ENCODE measurements around the gene SAMD10.

The SAMD10 gene

DNA sequence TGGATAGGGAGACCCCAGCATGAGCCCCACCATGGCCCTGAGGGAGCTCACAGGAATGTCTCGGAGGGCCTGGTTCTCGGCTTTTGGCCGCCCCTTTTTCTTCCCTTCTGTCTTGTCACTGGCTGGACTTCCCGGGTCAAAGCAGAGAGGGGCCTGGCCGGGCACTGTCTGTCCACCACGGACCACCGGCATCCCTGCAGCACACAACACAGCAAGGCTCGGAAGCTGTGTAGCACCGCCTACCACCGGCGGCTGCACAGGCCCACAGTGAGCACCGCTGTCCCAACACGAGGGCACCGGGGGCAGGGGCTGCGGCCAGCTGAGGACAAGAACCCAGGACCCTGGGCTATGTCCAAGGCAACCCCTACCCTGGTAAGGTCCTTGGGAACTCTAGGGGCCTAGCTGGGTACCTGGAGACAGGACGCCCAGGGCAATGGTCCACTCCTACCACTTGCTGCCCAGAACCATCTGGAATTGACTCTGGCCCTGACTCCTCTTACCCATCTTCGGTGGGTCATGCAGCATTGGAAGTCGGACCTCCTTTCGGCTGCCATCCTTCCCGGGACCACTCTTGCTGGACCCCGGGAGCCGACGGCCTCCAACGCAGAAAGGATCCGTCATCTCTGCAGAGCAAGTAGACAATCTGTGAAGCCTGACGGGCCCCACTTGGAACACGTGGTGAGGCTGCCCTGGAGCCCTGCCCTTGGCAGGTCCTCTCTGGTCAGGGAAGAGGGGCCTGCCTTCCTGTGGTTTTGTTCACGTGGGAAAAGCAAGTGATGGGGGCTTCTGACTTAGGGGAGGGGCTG lies 11.9 kb downstream of the SAMD10 start:
- H3K4me3 ChIP-seq: no peak overlapping the region
- peaks cover 41% of the 10 kb centered on the region for H3K36me3 ChIP-seq (ENCODE audit: insufficient read depth, low read length)
- H3K27ac ChIP-seq: no peak overlapping the region
- no peak for DNase-seq (ENCODE audit: low read depth, low spot score)
- H3K9me3 ChIP-seq (ENCODE audit: low read depth, low read length): no peaks in the 10 kb centered on the region
- TF ChIP-seq EZH2 (IDR thresholded peaks at IDR 0.05): no peak
- TF ChIP-seq POLR2AphosphoS5 (IDR thresholded peaks at IDR 0.05; ENCODE audit: borderline replicate concordance, low read depth, low read length): no peak
- TF ChIP-seq FOXP2 (optimal IDR thresholded peaks at IDR 0.05; ENCODE audit: control extremely low read depth, extremely low read length, insufficient read depth): no peak
- no peak overlapping the region for H3K9ac ChIP-seq (ENCODE audit: insufficient read length)

- no peak for DNase-seq (ENCODE audit: low read depth, low spot score)
- TF ChIP-seq POLR2AphosphoS5 (IDR thresholded peaks at IDR 0.05; ENCODE audit: borderline replicate concordance, low read depth, low read length): no peak
- no peak overlapping the region for H3K27ac ChIP-seq
- peaks cover 46% of the 10 kb centered on the region for H3K36me3 ChIP-seq (ENCODE audit: insufficient read depth, low read length)
- no peak overlapping the region for H3K4me3 ChIP-seq
- no peak overlapping the region for H3K9ac ChIP-seq (ENCODE audit: insufficient read length)
- no peaks in the 10 kb centered on the region for H3K9me3 ChIP-seq (ENCODE audit: low read depth, low read length)
Measured at GRCh38 chr20:63966944-63967322, 12.5 kb downstream of the SAMD10 start.

GRCh38 chr20:63966172-63966943 lies 13.1 kb downstream of the SAMD10 start:
- Histone ChIP-seq H3K27ac (no peak overlapping the region), H3K36me3 (ENCODE audit: insufficient read depth, low read length) (peaks cover 52% of the 10 kb centered on the region), H3K9me3 (ENCODE audit: low read depth, low read length) (no peaks in the 10 kb centered on the region), H3K4me3 (no peak overlapping the region), H3K9ac (ENCODE audit: insufficient read length) (no peak overlapping the region)
- TF ChIP-seq POLR2AphosphoS5 (IDR thresholded peaks at IDR 0.05; ENCODE audit: borderline replicate concordance, low read depth, low read length) (no peak), FOXP2 (optimal IDR thresholded peaks at IDR 0.05; ENCODE audit: control extremely low read depth, extremely low read length, insufficient read depth) (no peak), EZH2 (IDR thresholded peaks at IDR 0.05) (no peak)
- DNase-seq (ENCODE audit: low read depth, low spot score): no peak

DNA sequence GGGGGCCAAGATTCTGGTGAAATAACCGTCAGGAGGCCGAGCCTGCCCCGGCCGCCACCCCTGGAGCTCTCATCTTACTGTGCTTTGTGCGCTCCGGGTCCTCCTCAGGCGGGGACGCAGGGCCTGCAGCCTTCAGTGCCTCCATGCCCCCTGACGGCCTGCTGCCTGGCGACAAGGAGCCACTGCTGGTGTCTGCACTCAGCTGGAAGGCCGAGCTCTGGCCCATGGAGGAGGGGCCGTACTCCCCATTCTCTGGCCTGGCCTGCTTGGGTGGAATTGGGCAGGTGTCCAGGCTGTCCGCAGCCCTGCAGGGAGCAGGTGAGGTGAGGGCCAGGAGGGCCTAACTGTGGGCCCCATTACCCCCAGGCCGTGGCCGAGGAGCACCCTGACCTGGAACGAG lies 15.0 kb downstream of the SAMD10 start:
- Histone ChIP-seq H3K27ac (no peak overlapping the region), H3K9ac (ENCODE audit: insufficient read length) (no peak overlapping the region), H3K4me3 (no peak overlapping the region), H3K36me3 (ENCODE audit: insufficient read depth, low read length) (peaks cover 54% of the 10 kb centered on the region), H3K9me3 (ENCODE audit: low read depth, low read length) (no peaks in the 10 kb centered on the region)
- TF ChIP-seq FOXP2 (optimal IDR thresholded peaks at IDR 0.05; ENCODE audit: control extremely low read depth, extremely low read length, insufficient read depth): no peak
- no peak for TF ChIP-seq POLR2AphosphoS5 (IDR thresholded peaks at IDR 0.05; ENCODE audit: borderline replicate concordance, low read depth, low read length)
- TF ChIP-seq EZH2 (IDR thresholded peaks at IDR 0.05): no peak
- no peak for DNase-seq (ENCODE audit: low read depth, low spot score)

DNA sequence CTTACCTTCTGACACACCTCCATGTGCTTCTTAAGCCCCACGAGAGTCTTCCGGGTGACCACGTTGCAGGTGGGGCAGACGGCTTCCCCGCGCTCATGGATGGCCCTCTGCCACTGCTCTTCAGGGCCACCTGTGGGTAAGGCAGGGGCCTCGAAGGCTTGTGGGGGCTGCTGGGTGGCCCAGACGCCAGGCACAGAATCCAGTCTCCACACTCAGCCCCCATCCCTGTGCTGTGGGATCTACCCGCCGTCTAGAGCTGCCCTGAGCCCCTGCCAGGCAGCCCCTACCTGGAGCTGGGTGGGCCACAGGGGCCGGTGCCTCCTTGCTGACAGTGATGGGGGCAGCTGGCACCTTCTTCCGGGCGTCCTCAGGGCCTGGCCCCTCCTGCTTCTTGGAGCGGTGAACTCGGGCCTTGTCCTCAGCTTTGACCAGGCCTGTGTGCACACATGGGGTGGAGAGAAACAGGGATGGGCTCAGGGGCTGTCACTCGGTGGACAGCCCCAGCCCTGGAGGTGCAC lies 15.6 kb downstream of the SAMD10 start:
- no peaks in the 10 kb centered on the region for H3K9me3 ChIP-seq (ENCODE audit: low read depth, low read length)
- no peak for TF ChIP-seq FOXP2 (optimal IDR thresholded peaks at IDR 0.05; ENCODE audit: control extremely low read depth, extremely low read length, insufficient read depth)
- TF ChIP-seq POLR2AphosphoS5 (IDR thresholded peaks at IDR 0.05; ENCODE audit: borderline replicate concordance, low read depth, low read length): no peak
- TF ChIP-seq EZH2 (IDR thresholded peaks at IDR 0.05): no peak
- no peak overlapping the region for H3K9ac ChIP-seq (ENCODE audit: insufficient read length)
- DNase-seq (ENCODE audit: low read depth, low spot score): no peak
- peaks cover 54% of the 10 kb centered on the region for H3K36me3 ChIP-seq (ENCODE audit: insufficient read depth, low read length)
- H3K4me3 ChIP-seq: no peak overlapping the region
- no peak overlapping the region for H3K27ac ChIP-seq

GRCh38 chr20:63963348-63963741 lies 16.1 kb downstream of the SAMD10 start:
- Histone ChIP-seq H3K27ac (no peak overlapping the region), H3K4me3 (no peak overlapping the region), H3K9ac (ENCODE audit: insufficient read length) (no peak overlapping the region), H3K9me3 (ENCODE audit: low read depth, low read length) (no peaks in the 10 kb centered on the region), H3K36me3 (ENCODE audit: insufficient read depth, low read length) (peaks cover 54% of the 10 kb centered on the region)
- no peak for TF ChIP-seq FOXP2 (optimal IDR thresholded peaks at IDR 0.05; ENCODE audit: control extremely low read depth, extremely low read length, insufficient read depth)
- no peak for TF ChIP-seq EZH2 (IDR thresholded peaks at IDR 0.05)
- no peak for TF ChIP-seq POLR2AphosphoS5 (IDR thresholded peaks at IDR 0.05; ENCODE audit: borderline replicate concordance, low read depth, low read length)
- DNase-seq (ENCODE audit: low read depth, low spot score): no peak

GRCh38 chr20:63962426-63963347 lies 16.8 kb downstream of the SAMD10 start:
- Histone ChIP-seq H3K9ac (ENCODE audit: insufficient read length) (no peak overlapping the region), H3K36me3 (ENCODE audit: insufficient read depth, low read length) (peaks cover 51% of the 10 kb centered on the region), H3K9me3 (ENCODE audit: low read depth, low read length) (no peaks in the 10 kb centered on the region), H3K27ac (no peak overlapping the region), H3K4me3 (no peak overlapping the region)
- TF ChIP-seq EZH2 (IDR thresholded peaks at IDR 0.05) (no peak), POLR2AphosphoS5 (IDR thresholded peaks at IDR 0.05; ENCODE audit: borderline replicate concordance, low read depth, low read length) (no peak; the same call in 1 of the 2 replicates), FOXP2 (optimal IDR thresholded peaks at IDR 0.05; ENCODE audit: control extremely low read depth, extremely low read length, insufficient read depth) (no peak)
- DNase-seq (ENCODE audit: low read depth, low spot score): no peak

All from SK-N-MC (cell line).